HG03565 (cell line): ENCODE data around the gene MAPK11.

Source experiments
- ATAC-seq: cut with Tn5 transposase; IDR thresholded peaks from one replicate; pipeline ENCODE4 v1.9.1; 2021; ENCODE audit warnings: mild to moderate bottlenecking, moderate library complexity; ENCODE audit not compliant: unreplicated experiment

Gene MAPK11

GRCh38 chr22:50250555-50251476 lies 19.4 kb downstream of the MAPK11 start, which contains the start of gene HDAC10:
Gene HDAC10, minus strand, starts transcription at chr22:50251265. Its CDS starts 233 bp downstream, at chr22:50251032.
- peak; percentile 37 for ATAC-seq

GRCh38 chr22:50250249-50250554 lies 20.0 kb downstream of the MAPK11 start:
- ATAC-seq, result no peak

GRCh38 chr22:50249341-50250248 lies 20.6 kb downstream of the MAPK11 start:
- no peak for ATAC-seq

GRCh38 chr22:50248196-50249081 lies 21.7 kb downstream of the MAPK11 start:
- ATAC-seq, result no peak

- no peak for ATAC-seq
Observed at GRCh38 chr22:50247748-50248147, 22.4 kb downstream of the MAPK11 start.

GRCh38 chr22:50246242-50247175 lies 23.7 kb downstream of the MAPK11 start:
- no peak for ATAC-seq

GRCh38 chr22:50245214-50246072 lies 24.7 kb downstream of the MAPK11 start:
- ATAC-seq, result no peak

- ATAC-seq, result peak; percentile 63
Observed at GRCh38 chr22:50244420-50245213, 25.6 kb downstream of the MAPK11 start, which contains the start of gene TUBGCP6. Gene TUBGCP6, minus strand, starts transcription at chr22:50245023. Its CDS starts 564 bp downstream, at chr22:50244459.

- ATAC-seq, result no peak
Observed at GRCh38 chr22:50243685-50244419, 26.3 kb downstream of the MAPK11 start.

- ATAC-seq, result no peak
Observed at GRCh38 chr22:50242406-50242949, 27.7 kb downstream of the MAPK11 start.

- no peak for ATAC-seq
Observed at GRCh38 chr22:50238755-50239154, 31.4 kb downstream of the MAPK11 start.

GRCh38 chr22:50236731-50237409 lies 33.3 kb downstream of the MAPK11 start:
- no peak for ATAC-seq

GRCh38 chr22:50233223-50233622 lies 37.0 kb downstream of the MAPK11 start:
- ATAC-seq, result no peak

- no peak for ATAC-seq
Observed at GRCh38 chr22:50232481-50233151, 37.6 kb downstream of the MAPK11 start.

- ATAC-seq, result no peak
Observed at GRCh38 chr22:50229370-50229769, 40.8 kb downstream of the MAPK11 start.

- ATAC-seq, result no peak
Observed at GRCh38 chr22:50228366-50228765, 41.8 kb downstream of the MAPK11 start.
